BLaER1 (cell line): Measurements from ENCODE around the gene KLHL36.
"Not testable (repeated sequence)": the region's sequence is repeated elsewhere in the genome, so short reads cannot be mapped to it uniquely, and the experiment has no call there.

Experiments used
- H3K27ac ChIP-seq: shearing (Covaris generic); formaldehyde crosslinking; 2 replicates; pipeline ENCODE4 v1.8.1; 2022
- H3K27me3 ChIP-seq: shearing (Covaris generic); formaldehyde crosslinking; 2 replicates; pipeline ENCODE4 v1.8.1; 2022
- H3K36me3 ChIP-seq: shearing (Covaris generic); formaldehyde crosslinking; 2 replicates; pipeline ENCODE4 v1.8.1; 2022
- H3K4me1 ChIP-seq: shearing (Covaris generic); formaldehyde crosslinking; 2 replicates; pipeline ENCODE4 v1.8.1; 2022
- H3K4me2 ChIP-seq: shearing (Covaris generic); formaldehyde crosslinking; 2 replicates; pipeline ENCODE4 v1.8.1; 2022
- H3K4me3 ChIP-seq: shearing (Covaris generic); formaldehyde crosslinking; 2 replicates; pipeline ENCODE4 v1.8.1; 2022
- H3K9ac ChIP-seq: shearing (Covaris generic); formaldehyde crosslinking; 2 replicates; pipeline ENCODE4 v1.8.1; 2022
- H3K9me3 ChIP-seq: shearing (Covaris generic); formaldehyde crosslinking; 2 replicates; pipeline ENCODE4 v1.8.1; 2022
- H4K20me1 ChIP-seq: shearing (Covaris generic); formaldehyde crosslinking; 2 replicates; pipeline ENCODE4 v1.8.1; 2022
- Cebpa-rat ChIP-seq: shearing (Covaris generic); IDR thresholded peaks from 2 replicates; pipeline ENCODE4 v1.8.1; 2022

Gene KLHL36

DNA sequence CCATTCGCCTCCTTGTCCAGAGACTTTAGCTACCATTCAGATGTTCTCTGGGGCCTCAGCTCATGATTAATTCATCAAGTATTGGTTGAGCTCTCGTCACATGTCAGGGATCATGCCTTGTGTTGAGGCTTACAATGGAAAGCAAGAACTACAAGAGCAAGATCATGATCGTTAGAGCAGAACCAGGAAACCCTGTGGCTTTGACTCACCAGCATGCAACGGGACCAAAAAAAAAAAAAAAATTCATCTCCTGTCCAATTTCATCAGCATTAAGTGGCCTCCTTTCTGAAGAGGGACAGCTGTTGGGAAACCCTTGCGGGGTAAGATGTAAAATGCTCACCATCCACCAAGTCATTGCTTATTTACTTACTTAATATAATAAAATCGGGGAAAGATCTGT lies 39.4 kb downstream of the KLHL36 start:
- H3K4me3 ChIP-seq: no peak overlapping the region
- H3K4me2 ChIP-seq: peak overlapping the region; percentile 54
- peaks cover 24% of the 10 kb centered on the region for H3K9me3 ChIP-seq
- TF ChIP-seq Cebpa-rat: no peak
- H3K36me3 ChIP-seq: no peaks in the 10 kb centered on the region
- peaks cover 49% of the 10 kb centered on the region for H3K4me1 ChIP-seq
- H3K27me3 ChIP-seq: no peaks in the 10 kb centered on the region
- H4K20me1 ChIP-seq: no peaks in the 10 kb centered on the region
- H3K27ac ChIP-seq: peak overlapping the region; percentile 31
- no peak overlapping the region for H3K9ac ChIP-seq

DNA sequence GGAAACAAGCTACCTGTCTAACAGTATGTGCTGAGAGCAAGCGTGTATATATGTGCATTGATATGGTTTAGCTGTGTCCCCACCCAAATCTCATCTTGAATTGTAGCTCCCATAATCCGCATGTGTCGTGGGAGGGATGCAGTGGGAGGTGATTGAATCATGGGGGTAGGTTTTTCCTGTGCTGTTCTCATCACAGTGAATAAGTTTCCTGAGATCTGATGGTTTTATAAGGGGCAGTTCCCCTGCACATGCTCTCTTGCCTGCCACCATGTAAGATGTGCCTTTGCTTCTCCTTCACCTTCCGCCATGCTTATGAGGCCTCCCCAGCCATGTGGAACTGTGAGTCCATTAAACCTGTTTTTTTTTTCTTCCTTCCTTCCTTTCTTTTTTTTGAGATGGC lies 39.9 kb downstream of the KLHL36 start:
- 0 out of 2 replicates have a peak overlapping the region, but pooled peaks have one; percentile 19 for H3K4me3 ChIP-seq
- H3K9ac ChIP-seq: not testable (repeated sequence)

GRCh38 chr16:84689111-84689510 lies 40.8 kb downstream of the KLHL36 start:
- H3K9ac ChIP-seq: no peak overlapping the region
- no peak for TF ChIP-seq Cebpa-rat
- H3K36me3 ChIP-seq: no peaks in the 10 kb centered on the region
- H3K4me2 ChIP-seq: no peak overlapping the region
- H4K20me1 ChIP-seq: no peaks in the 10 kb centered on the region
- peaks cover 24% of the 10 kb centered on the region for H3K9me3 ChIP-seq
- no peak overlapping the region for H3K4me3 ChIP-seq
- H3K27me3 ChIP-seq: no peaks in the 10 kb centered on the region
- peaks cover 49% of the 10 kb centered on the region for H3K4me1 ChIP-seq
- no peak overlapping the region for H3K27ac ChIP-seq

More for the DNA sequence above, 39.9 kb downstream of the KLHL36 start:
- H3K36me3 ChIP-seq, H3K27me3 ChIP-seq, H3K27ac ChIP-seq, H4K20me1 ChIP-seq: not testable (repeated sequence)
- Histone ChIP-seq H3K4me1 (peaks cover 49% of the 10 kb centered on the region), H3K9me3 (peaks cover 24% of the 10 kb centered on the region), H3K4me2 (peak overlapping the region; percentile 54)

- peaks cover 24% of the 10 kb centered on the region for H3K9me3 ChIP-seq
- no peaks in the 10 kb centered on the region for H3K27me3 ChIP-seq
- H3K4me2 ChIP-seq: no peak overlapping the region
- no peaks in the 10 kb centered on the region for H4K20me1 ChIP-seq
- H3K4me3 ChIP-seq: no peak overlapping the region
- no peak overlapping the region for H3K9ac ChIP-seq
- H3K4me1 ChIP-seq: peaks cover 49% of the 10 kb centered on the region
- no peaks in the 10 kb centered on the region for H3K36me3 ChIP-seq
- no peak for TF ChIP-seq Cebpa-rat
- no peak overlapping the region for H3K27ac ChIP-seq
Observed at GRCh38 chr16:84690088-84690819, 41.9 kb downstream of the KLHL36 start.

DNA sequence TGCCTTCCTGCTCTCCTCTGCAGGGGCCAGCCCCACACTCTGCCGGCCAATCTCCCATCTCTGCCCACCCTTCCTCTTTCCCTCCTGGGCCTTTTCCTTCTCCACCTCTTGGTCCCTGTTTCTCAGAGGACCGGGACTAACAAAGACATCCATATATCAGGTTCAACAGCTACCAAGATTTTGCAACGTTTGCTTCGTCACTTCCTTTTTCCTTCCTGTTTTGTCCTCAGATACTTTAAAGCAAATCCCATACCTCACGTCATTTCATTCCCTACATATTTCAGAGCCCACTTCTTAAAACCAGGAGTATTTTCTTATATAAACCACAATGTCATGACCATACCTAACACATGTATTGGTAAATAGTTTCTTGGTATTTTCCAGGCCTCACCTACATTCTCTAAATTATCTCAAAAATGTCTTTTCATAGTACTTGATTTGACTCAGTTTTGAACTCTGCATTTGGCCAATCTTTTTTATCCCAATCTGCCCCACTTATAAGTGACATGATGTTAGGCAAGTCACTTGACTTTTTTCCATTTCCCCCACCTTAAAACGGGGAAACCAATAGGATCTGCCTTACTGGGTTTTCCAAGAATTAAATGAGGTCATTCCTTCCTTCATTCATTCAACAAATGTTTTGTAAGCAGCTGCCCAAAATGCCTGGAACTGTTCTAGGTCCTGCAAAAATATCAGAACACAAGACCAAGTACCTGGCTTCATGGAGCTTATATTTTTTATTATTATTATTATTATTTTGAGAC lies 44.3 kb downstream of the KLHL36 start:
- Histone ChIP-seq H3K4me3 (no peak overlapping the region), H3K36me3 (no peaks in the 10 kb centered on the region), H3K27me3 (no peaks in the 10 kb centered on the region), H3K4me2 (peak overlapping the region; percentile 50), H3K9ac (no peak overlapping the region), H3K27ac (peak overlapping the region; percentile 48; the same call in 1 of the 2 replicates), H3K9me3 (peaks cover 24% of the 10 kb centered on the region), H4K20me1 (no peaks in the 10 kb centered on the region), H3K4me1 (peaks cover 34% of the 10 kb centered on the region)
- TF ChIP-seq Cebpa-rat: no peak

GRCh38 chr16:84693869-84694268 lies 45.6 kb downstream of the KLHL36 start:
- H3K9me3 ChIP-seq: peaks cover 13% of the 10 kb centered on the region
- not testable (repeated sequence) for H4K20me1 ChIP-seq, H3K4me3 ChIP-seq

DNA sequence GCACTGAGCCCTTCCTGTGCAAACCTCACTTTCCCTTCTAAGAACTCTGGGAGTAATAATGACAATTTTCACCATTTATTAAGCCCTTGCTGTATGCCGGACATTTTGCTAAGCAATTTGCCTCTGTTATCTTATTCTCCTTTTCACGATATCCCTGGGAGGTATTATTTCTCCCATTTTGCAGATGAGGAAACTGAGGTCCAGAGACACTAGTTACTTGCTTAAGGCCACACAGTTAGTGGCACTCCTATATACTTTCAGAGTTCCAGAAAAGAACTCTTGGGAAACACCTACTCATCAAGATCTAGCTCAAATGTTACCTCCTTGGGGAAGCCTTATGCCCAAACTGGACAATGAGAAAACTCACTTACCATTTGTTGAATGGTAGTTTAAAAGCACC lies 46.7 kb downstream of the KLHL36 start:
- Histone ChIP-seq H3K4me1 (peaks cover 32% of the 10 kb centered on the region), H3K4me3 (no peak overlapping the region), H4K20me1 (peaks cover under 1% of the 10 kb centered on the region; the same call in 1 of the 2 replicates), H3K27me3 (no peaks in the 10 kb centered on the region), H3K27ac (no peak overlapping the region), H3K9me3 (peaks cover 3% of the 10 kb centered on the region; the same call in 1 of the 2 replicates), H3K9ac (no peak overlapping the region), H3K4me2 (no peak overlapping the region), H3K36me3 (no peaks in the 10 kb centered on the region)
- no peak for TF ChIP-seq Cebpa-rat

More at GRCh38 chr16:84693869-84694268, 45.6 kb downstream of the KLHL36 start:
- H3K4me1 ChIP-seq: peaks cover 25% of the 10 kb centered on the region
- not testable (repeated sequence) for H3K36me3 ChIP-seq, H3K4me2 ChIP-seq, H3K27ac ChIP-seq, H3K27me3 ChIP-seq, H3K9ac ChIP-seq

DNA sequence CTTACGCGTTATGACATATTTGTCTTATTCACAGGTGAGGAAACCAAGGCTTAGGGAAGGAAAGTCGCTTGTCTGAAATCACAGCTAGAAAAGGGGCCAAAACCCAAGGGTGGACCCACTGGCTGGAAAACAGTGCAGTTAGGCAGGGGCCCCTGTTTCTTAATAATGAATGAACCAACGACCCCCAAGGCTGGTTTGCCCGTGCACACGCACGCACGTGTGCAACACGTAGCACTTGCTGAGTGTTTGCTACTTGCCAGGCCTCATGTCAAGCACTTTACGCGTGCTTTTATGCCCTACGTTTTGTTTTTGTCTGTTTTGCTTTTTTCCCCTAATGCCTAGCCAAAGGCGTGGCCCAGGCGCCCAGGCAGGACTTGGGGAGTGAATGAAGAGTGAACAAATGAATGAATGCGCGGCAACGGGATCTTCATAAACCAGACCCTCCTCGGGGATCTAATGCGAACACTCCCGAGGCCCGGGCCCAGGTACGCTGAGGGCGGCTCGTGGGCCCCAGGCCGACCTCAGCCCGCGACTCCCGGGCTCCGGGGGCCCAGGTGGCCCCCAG lies 50.9 kb downstream of the KLHL36 start:
- H3K4me3 ChIP-seq: peak overlapping the region; percentile 100
- peaks cover 39% of the 10 kb centered on the region for H3K4me1 ChIP-seq
- no peaks in the 10 kb centered on the region for H3K9me3 ChIP-seq
- peaks cover 43% of the 10 kb centered on the region for H4K20me1 ChIP-seq
- TF ChIP-seq Cebpa-rat: no peak
- no peaks in the 10 kb centered on the region for H3K36me3 ChIP-seq
- no peaks in the 10 kb centered on the region for H3K27me3 ChIP-seq
- peak overlapping the region; percentile 99 for H3K9ac ChIP-seq
- H3K27ac ChIP-seq: peak overlapping the region; percentile 99
- peak overlapping the region; percentile 99 for H3K4me2 ChIP-seq

- H3K27ac ChIP-seq: peak within 1 kb of the TSS; percentile 99
- H3K4me1 ChIP-seq: peaks cover 46% of the 10 kb centered on the region
- H3K9me3 ChIP-seq: no peaks in the 10 kb centered on the region
- peaks cover 49% of the 10 kb centered on the region for H4K20me1 ChIP-seq
- H3K9ac ChIP-seq: peak within 1 kb of the TSS; percentile 99
- H3K4me2 ChIP-seq: peak within 1 kb of the TSS; percentile 99
- peak within 1 kb of the TSS; percentile 100 for H3K4me3 ChIP-seq
- no peaks in the 10 kb centered on the region for H3K27me3 ChIP-seq
- no peak for TF ChIP-seq Cebpa-rat
- H3K36me3 ChIP-seq: peaks cover 4% of the 10 kb centered on the region
Observed at GRCh38 chr16:84699712-84700445, 51.6 kb downstream of the KLHL36 start, which contains the start of gene USP10. TSS of gene USP10 (plus strand) at chr16:84700000. CDS start at chr16:84700091, 91 bp downstream.
